Fibroblast of peridontal ligament (primary cell): ENCODE results near the gene SPAG16.

Experiments
- DNase-seq: peaks from one replicate; pipeline ENCODE4 v3.0.0-alpha.2; 2010; ENCODE audit errors: extremely low read depth

SPAG16 gene

DNA sequence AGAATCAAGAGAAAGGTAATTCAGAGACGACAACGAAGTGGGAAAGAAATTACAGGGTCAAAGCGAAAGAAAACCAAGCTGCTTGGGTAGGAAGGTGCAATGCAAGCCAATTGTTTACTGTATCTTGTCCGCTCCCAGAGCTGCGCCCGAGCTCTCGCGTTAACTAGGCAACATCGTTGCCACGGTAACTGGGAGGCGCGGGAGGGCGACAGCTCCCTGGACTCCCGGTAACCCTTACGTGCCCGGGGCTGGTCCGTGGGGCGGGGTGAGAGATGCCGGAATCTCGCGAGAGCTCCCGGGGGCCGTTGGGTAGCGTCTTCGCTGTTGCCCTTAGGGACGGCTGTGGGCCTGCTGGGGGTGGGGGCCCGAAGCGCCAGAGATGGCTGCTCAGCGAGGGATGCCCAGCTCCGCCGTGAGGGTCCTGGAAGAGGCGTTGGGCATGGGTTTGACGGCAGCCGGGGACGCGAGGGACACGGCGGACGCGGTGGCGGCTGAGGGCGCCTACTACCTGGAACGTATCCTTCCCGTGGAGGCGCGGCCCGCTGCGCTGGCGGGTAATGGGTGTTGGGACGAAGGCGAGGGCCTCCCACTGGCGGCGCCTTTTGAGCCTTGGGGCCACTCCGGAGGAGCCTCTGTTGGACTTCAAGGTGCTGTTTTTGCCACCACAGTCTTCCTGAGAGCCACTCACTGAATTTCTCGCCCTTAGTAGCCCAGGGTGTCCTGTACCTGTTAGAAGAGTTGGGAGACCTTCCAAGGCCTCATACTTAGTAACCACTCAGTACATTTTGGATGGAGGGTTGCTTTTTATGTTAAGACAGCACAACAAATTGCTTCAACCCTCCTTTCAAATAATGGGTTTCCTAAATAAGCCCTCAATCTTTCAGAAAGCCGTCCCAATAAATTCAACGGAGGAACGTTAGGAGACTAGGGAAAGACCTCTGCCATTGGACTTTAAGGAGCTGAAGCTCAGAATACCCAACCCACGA is at the start of gene SPAG16:
Gene SPAG16, plus strand, starts transcription at position 360 of the 986 bp plus-strand sequence.
- peak; percentile 97 for DNase-seq

DNA sequence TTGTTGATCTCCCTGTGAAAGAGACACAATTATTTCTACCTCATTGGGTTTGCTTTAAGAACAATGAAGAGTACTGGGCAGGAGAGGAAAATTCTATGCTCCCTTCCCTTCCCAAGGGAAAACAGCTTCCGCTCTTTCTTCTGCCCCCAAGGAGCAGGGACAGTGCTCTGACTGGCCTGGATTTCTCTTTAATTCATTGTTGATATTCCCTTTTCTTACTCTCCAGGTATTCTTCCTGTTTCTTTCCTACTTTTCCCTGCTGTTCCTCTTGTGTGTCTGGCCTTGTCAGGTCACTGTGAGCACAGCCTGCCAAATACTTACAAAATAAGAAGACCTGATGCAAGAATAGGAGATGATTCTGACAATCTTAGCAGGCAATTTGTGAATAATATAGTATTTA is 49.6 kb upstream of the SPAG16 start:
- peak; percentile 32 for DNase-seq

DNA sequence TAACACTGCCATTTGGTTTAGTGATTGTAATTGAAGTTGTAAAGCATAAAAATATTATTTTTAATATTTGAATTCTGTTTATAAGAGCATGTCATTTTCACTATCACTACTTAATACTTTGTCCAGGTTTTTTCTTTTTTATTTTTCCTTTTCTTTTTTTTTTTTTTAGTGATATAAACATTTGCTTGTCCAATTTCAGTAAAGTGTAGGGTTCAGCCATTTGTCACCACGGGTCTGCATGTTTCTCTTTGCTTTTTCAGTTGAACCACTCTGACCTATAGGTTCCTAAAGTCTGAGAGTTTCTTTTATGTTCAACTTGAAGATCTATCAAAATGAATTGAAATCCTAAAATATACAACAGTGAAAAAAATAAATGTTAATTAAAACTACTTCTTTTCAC is 48.5 kb upstream of the SPAG16 start:
- no peak for DNase-seq

DNA sequence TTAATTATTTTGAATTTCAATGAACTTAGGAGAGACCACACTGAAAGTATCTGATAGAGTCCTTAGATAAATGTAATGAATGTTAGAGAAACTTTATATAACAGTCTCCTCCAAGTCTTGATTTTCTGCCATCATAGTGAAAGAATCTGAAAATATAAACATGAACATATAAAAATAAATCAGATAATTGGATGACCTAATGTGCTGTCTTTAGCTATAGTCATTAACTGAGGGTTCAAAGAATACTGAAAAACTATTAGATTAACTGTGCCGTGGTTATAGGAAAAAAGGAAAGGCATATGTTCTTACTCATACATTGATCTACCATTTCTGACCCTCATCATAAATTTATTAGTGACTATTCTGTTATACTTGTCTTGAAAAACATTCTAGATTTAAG is 47.0 kb upstream of the SPAG16 start:
- peak; percentile 46 for DNase-seq

DNA sequence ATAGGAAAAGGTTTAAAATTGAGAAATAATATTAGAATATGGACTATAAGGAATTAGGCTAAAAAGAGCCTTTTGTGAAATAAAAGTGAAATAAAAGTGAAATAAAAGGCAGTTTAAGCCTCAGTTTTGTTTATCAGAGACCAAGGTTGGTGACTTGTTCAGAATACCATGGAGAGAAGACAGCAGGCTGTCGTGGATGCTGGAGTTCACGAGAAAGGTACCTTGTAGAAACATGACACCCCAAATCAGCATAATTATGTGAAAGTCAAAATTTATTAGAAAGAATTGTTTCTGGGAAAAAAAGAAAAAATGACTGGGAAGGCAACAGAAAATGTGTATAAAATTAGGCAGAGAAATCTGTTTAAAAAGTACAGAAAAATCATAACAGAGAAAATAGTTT is 46.5 kb upstream of the SPAG16 start:
- peak; percentile 17 for DNase-seq

DNA sequence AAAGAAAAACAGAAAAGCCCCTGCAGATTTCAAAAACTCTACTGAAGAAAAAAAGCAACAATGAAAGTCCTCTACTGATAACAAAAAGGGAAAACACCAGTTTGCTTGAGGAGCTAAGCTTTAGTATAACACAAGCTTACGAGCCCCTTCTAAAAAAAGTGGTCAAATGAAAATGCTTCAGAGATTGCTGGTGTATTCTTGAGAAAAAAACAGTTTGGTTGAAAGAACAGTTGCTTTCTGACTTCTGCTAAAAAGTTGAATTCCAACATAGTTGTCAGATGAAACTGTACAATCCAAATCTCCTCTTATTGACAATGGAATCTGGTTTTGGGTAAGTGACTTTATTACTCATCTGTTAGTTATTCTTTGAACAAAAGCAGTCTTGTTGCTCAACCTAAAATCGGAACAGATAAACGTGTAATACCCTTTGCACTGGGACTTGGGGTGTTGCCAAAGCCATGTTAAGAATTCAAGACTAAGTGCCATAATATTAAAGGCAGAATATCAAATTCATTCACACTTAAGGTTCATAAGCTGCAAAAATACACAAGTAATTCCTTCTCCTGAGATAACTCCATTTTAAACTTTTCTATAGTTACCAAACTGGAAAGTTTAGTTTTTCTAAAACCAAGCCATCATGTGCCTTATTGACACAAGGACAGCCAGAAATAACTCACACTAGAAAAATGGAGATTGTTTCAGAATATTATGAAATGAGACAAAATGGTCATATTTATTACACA is 45.3 kb upstream of the SPAG16 start:
- peak; percentile 93 for DNase-seq

DNA sequence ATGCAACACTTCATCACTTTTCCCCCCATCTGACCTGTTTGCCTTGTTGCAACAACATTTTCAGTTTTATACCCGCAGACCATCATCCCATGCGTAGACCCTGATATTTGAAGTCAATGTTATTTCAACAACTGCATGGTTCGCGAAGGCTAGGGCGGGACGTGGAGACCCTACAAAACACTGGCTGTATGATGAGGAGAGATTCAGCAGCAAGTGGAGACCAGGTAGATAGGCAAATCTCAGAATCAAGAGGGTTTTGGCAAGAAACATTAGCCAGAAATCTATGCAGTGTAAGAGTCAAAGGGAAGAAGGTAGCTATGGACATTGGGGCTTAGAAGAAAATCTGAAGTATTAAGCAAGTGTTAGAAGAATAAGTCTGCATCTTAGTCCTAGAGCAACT is 42.4 kb upstream of the SPAG16 start:
- DNase-seq, result no peak

DNA sequence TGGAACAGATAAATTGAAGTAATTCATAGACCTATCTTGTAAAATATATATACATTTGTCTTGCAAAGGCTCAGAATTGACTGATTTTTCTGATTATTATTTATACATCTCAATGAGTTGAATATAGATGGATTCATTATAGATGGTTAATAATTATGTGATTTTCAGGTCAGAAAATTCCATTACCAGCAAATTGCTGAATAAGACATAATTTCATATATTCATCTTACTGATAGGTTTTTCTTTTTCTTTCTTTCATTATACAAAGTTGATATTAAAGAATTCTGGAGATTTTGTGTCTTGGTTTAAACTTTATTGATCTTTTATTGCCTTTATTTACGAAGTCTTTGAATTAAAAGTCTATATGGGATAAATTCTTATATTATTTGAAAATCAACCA is 41.6 kb upstream of the SPAG16 start:
- DNase-seq, result no peak

DNA sequence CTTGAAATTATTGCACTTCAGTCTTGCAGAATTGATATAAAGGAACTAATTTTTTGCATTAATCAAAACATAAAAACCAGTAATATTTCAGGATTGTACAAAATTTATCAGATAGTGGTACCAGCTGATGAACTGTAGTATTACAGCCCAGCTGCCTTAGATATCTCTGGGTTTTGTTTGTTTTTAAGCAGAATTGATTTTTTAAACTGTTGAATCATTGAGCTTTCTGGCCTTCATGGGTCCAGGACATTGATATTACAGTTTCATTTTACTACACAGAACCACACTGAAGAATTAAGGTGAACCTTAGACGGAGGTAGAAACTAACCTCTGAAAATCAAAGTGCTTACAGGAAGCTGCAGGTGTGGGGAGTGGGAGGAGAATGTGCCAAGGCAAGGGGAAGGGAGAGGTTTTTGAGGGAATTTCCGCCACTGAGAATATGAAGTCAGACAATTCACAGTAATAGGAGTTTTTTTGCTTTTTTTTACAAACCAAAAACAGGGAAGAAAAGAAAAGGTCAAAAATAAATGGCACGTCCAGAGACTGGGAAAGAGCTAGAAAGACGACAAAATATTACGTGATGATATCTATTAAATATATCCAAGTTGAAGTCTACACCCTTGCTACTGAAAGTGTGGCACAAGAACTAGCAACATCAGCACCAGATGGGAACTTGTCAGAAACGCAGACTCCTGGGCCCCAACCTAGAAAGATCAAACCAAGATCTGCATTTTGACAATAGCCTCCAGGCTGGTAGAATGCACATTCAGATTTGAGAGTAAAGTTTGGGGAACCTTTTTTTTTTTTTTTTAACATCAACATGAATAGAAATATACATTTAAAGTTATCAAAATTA is 40.8 kb upstream of the SPAG16 start:
- DNase-seq, result no peak

DNA sequence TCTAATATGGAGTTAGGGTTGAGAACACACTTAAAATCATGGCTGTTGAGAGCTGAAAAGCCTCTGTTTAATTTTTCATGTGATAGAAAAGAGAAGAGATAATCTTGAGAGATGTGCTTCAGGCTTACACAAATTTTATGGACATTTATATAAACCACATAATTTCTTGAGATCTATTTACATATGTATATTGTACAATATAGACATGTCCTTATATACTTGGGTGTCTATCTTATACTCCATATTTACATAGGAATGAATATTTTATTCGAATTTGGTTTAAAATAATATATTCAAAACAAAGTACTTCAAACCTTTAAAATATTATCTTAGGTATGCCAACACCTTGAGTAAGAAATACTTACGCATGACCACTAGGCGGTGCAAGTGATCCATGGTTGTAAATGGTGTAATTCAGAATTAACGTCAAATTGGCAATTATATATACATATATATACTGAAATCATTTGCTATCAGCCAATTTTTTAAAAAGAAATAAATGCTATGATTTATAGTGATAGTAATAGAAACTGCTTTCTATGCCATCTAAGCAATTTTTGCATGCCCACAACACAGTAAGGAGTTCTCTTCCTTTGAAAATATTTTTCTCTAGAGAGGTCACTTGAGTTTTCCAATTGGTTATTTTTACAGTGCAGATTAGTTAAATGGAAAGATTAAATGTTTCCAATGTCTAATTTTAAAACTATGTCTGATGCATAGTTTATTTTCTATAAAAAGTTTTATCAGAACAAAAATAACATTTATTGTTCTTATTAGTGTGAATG is 37.6 kb upstream of the SPAG16 start:
- DNase-seq, result peak; percentile 71

DNA sequence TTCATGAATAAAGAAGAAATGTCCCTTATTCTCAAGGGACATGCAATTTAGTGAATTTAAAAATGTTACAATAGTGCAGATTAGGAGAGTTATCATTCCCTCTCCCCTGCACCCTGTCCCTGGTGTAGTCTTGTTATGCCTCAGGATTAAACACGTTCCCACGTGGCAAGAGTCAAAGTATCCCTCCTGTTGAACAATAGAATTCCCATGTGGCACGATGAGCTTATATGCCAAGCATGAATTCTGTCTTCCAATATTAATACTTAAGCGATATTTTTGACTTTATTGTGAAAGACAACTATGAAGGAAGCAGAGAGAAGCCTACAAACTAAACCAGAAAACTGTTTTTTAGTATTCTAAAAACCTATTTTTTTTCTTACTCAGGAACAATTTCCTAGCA is 36.7 kb upstream of the SPAG16 start:
- no peak for DNase-seq

DNA sequence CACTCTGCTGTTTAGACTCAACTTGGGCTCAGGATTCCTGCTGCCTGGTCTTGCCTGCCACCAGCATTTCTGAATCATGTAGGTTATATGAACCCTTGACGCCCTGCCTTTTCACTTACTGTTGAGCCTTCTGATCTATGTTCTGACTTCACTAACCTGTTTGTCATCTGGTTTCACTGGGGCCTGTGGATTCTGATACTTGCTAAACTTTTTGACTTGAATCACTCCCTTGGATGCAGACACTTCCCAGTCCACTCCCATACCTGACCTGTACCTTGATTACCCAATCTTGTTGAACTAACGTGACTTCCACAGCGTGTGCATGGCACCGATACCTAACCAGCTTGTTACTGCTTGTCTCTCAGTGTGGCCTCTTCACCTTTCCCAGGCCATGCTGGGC is 35.6 kb upstream of the SPAG16 start:
- DNase-seq, result no peak

DNA sequence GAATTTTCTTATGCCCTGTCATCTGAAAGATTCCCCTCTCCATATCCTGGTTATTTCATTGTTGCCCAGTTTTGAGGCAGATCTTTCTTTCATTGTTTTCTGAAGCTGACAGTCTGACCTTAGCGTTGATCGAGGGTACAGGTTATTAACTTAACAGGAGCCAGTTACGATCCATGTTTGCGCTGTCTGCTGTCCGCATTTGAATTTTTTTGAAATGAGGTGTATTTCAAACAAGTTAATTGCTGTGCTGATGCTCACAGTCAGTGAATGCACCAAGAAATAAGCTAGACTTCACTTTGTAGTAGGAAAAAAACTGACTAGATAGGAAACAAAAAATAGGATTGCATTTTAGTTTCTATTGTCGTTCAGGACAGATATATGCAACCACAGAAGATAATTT is 34.8 kb upstream of the SPAG16 start:
- no peak for DNase-seq

DNA sequence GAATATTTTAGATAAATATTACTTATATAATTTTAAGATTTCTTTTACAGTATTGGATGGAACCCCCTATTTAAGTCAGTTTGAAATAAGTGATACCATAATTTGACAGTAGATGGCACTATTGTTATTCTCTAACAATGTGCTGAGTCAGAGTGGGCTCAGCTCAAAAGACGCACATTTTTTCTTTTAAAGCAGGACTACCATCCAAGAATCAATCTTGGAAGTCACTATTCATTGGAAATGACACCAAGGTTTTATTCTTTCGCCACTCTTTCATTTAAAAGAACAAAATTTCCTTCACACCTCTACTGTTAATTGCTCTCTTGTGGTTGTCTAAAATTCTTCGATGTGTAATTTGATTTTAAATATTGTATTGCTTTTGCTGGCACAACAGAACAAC is 32.6 kb upstream of the SPAG16 start:
- DNase-seq, result peak; percentile 95

DNA sequence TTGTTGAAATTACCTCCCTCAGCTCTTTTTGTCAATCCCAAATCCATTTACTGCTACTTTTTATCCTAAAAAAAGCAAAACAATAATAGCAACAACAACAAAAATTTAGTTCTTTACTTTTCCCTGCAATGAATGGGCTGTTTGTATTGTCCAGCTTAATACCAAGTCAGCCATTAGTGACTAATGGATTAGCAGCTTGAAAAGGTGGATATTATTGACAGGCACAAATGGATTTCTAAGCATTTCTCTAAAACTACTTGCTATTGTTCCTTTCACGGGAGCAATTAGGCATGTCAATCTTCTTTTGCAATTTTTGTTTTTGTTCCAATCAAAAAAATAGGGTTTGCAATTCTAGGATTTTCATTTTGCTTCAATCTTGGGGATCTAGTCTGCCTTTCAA is 32.1 kb upstream of the SPAG16 start:
- DNase-seq, result no peak

DNA sequence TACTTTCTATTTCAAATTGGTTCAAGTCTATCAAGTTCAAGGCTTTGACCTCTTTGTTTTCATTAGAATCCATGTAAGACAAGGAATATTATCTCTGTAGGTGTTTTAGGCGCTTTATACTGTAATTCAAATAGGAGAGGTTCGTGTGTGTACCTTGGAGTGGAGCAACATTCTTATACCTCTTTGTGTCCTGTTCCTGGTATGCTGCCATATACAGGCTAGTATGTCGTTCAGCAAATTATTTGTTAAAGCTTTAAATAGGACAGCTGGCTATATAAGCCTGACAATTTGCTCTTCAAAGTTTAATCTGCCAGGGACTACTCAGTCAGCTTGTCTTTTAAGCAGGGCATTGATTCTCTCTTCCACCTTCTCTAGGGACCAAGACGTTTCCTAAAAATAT is 31.1 kb upstream of the SPAG16 start:
- DNase-seq, result no peak

DNA sequence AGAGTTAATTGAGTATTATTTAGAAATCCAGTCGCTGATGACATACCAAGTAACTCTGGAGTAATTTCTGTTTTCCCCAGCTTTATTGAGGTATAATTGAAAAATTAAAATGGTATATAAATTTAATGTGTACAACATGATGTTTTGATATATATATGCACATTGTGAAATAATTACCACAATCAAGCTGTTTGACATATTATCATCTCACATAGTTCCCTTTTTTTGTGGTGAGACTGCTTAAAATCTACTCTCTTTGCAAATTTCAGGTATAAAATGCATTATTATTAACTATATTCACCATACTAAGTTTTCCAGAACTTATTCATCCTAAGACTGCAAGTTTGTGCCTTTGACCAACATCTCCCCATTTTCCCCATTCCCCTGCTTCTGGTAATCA is 25.0 kb upstream of the SPAG16 start:
- no peak for DNase-seq

DNA sequence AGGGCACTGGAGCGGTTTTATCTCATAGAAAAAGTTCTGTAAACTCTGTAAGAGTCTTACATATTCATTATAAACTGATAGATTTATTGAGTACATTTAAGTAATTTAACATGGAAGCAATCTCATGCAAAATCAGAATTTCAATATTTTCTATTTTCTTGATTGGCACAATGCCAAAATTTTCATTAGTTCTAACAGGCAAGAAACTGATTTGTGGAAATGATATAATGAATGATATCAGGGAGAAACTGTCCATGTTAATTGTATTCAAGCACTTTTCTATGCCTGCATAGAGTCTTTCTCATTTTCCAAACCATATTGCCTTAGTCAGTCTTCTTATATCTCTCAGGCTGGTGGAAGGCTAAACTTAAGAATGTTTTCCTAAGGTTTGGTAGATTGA is 23.0 kb upstream of the SPAG16 start:
- DNase-seq, result no peak

DNA sequence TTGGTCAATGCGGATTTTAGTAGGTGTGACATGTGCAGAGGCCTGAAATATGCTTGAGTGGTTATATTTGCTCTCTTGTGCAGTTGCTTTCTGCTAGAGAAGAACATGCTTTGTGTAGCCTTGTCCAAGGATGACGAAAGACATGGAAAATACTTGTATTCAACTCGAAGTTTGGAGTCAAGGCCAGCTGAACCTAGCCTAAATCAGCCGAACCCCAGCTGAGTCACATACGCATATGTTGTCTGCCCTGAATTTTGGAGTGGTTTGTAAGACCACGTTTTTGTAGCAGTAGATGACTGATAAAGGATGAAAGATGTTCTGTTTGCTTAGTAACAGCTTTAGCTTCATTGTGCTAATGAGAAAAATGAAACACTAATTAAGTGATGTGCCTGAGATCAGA is 22.5 kb upstream of the SPAG16 start:
- no peak for DNase-seq

DNA sequence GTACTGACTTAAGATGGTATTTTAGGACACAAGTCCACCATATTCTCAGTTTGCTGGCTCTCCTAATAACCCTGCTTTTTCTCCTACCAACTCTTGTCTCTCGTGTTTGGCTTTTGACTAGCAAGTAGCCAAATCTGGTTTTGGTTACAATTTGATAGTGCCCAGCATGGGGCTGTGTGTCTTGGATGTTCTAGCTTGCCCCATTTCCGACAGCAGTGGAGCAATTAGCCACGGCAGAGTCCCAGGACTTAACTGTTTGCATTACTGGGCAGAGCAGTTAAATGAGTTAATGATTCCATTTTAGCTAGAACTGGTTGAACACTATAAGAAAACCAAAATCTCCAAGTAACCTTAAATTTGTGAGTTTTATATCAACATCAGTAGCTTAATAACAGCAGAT is 18.6 kb upstream of the SPAG16 start:
- no peak for DNase-seq

DNA sequence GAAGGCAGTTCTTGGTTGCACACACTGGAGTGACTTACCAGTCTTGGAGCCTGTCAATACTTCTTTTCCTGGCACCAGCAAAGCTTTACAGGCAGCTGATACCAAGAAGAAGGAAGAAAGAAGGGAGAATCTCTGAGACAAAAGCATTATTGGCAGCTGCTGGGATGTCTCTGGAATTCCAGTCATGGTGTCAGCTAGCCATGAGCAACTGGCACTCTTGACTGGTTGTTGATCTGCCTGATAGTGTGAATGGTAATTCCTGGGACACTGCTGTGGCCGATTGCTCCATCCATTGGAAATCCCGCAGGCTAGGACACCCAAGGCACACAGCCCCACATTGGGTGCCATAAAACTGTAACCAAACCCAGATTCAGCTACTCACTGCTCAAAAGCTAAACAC is 17.8 kb upstream of the SPAG16 start:
- no peak for DNase-seq
